ENCODE data around the gene ZIC5. TPM values are rescaled to one million over a fixed set of nuclear protein-coding genes. Genes with fewer than 3 reads are reported as not detected.

ZIC5 gene
- total and polyA plus RNA-seq, 2 of the 13 experiments (the other 11 are each of a cell fraction or from before 2014, with no cell fraction given): 0.02 to 0.07 TPM

GRCh38 chr13:99986741-99987140, 15.2 kb upstream of the ZIC5 start:
- no peak overlapping the region for H3K4me3 ChIP-seq (replicated peaks in 1 of 3; ENCODE audit: insufficient read depth in 1 of 3, low read depth in 2 of 3, low read length in 3 of 3)
- H3K4me1 ChIP-seq (ENCODE audit: insufficient read depth, low read length): peaks cover 31% of the 10 kb centered on the region
- CTCF ChIA-PET (ENCODE audit: low intra/inter-chr PET ratio, low total read pairs): no interaction called here
- FAIRE-seq: no peak
- peaks cover 4 to 49% of the 10 kb centered on the region in 2 experiments; a peak in 4 of 5 replicates for H3K27me3 ChIP-seq (ENCODE audit: control insufficient read depth in 1 of 2, insufficient read depth in 2 of 2, low read length in 2 of 2)
- H4K20me1 ChIP-seq (ENCODE audit: insufficient read depth, low read length): no peaks in the 10 kb centered on the region
- in situ Hi-C loops (cut with HindIII; ENCODE audit: extremely low pct_ligation_motif_present, low pct_unique_long_range_greater_than_20kb) (loop anchor here (10.0 kb wide), 1 partner anchor 248 kb away; no protein-coding TSS in a partner anchor), intact Hi-C loops (cut with micrococcal nuclease; ENCODE audit: unreplicated experiment) (loop anchor here (10.0 kb wide), 1 partner anchor 528 kb away; no protein-coding TSS in a partner anchor)
- no peak for TF ChIP-seq HMGA1 (CRISPR knock-in tag; conservative IDR thresholded peaks at IDR 0.05)
- no TSS peak for BruUV-seq (replicated peaks)
- no peaks in the 10 kb centered on the region for H3K9me3 ChIP-seq (ENCODE audit: low read length)
- H2AFZ ChIP-seq (ENCODE audit: low read length): no peak overlapping the region
- no peak for DNase-seq (ENCODE audit: low spot score)
- POLR2A ChIA-PET: no interaction called here
- ATAC-seq: no peak
- 88% methylated on average over 8 of the region's 8 CpGs for WGBS (ENCODE audit: low lambda C conversion rate)
- no peak overlapping the region for H3K9ac ChIP-seq (ENCODE audit: insufficient read depth, low read depth, low read length)
- H3K36me3 ChIP-seq (replicated peaks in 1 of 2; ENCODE audit: control insufficient read depth in 1 of 2, insufficient read depth in 2 of 2, low read length in 2 of 2): no peaks in the 10 kb centered on the region
- no peak overlapping the region for H3K4me2 ChIP-seq (ENCODE audit: low read depth, low read length)
- H3K79me2 ChIP-seq (ENCODE audit: insufficient read depth, low read length): no peaks in the 10 kb centered on the region
- H3K27ac ChIP-seq (ENCODE audit: extremely low read length, insufficient read depth, low read length): no peak overlapping the region

DNA sequence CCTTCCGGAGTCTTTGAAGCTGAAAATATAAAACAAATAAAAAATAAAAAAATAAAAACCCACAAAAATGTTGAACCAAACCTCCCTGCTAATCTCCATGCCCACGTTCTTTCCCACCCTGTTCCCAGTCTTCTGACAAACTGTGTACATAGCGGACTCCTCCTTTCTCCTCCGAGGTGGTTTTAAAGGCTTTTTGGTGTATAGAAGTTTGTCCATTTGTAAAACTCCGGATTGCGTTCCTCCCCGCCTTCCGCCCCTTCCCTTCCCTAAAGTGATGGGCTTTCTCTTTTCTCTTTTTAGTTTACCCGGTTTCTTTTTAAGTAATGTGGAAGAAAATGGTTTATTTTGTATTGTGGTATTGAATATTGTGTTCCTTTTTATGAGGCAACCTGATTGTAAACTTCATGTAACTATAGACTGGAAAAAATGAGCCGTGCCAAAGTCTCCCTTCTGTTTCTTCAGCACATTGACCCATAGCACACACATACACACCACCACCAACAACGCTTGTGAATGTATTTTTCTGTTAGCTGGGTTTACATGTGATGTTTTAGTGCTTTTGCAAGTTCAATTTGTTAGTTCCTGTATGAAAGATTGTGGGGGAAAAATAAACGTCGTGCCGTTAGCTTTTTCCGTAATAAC, 14.4 kb upstream of the ZIC5 start:
- no peak overlapping the region for H3K9ac ChIP-seq (ENCODE audit: insufficient read depth, low read depth, low read length)
- intact Hi-C loops (cut with micrococcal nuclease; ENCODE audit: unreplicated experiment) (loop anchor here (10.0 kb wide), 1 partner anchor 529 kb away; no protein-coding TSS in a partner anchor), in situ Hi-C loops (cut with HindIII; ENCODE audit: extremely low pct_ligation_motif_present, low pct_unique_long_range_greater_than_20kb) (loop anchor here (10.0 kb wide), 1 partner anchor 249 kb away; no protein-coding TSS in a partner anchor)
- ATAC-seq: no peak
- H3K79me2 ChIP-seq (ENCODE audit: insufficient read depth, low read length): no peaks in the 10 kb centered on the region
- ChIA-PET POLR2A (no interaction called here), CTCF (ENCODE audit: low intra/inter-chr PET ratio, low total read pairs) (no interaction called here)
- H3K27me3 ChIP-seq (ENCODE audit: control insufficient read depth in 1 of 2, insufficient read depth in 2 of 2, low read length in 2 of 2): peaks cover 0 to 43% of the 10 kb centered on the region in 2 experiments; a peak in 3 of 5 replicates
- no TSS peak for BruUV-seq (replicated peaks)
- TF ChIP-seq, protein P1, sequence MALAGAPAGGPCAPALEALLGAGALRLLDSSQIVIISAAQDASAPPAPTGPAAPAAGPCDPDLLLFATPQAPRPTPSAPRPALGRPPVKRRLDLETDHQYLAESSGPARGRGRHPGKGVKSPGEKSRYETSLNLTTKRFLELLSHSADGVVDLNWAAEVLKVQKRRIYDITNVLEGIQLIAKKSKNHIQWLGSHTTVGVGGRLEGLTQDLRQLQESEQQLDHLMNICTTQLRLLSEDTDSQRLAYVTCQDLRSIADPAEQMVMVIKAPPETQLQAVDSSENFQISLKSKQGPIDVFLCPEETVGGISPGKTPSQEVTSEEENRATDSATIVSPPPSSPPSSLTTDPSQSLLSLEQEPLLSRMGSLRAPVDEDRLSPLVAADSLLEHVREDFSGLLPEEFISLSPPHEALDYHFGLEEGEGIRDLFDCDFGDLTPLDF (CRISPR knock-in tag; IDR thresholded peaks at IDR 0.05): no peak
- no peaks in the 10 kb centered on the region for H3K9me3 ChIP-seq (ENCODE audit: low read length)
- no peak overlapping the region for H3K27ac ChIP-seq (ENCODE audit: extremely low read length, insufficient read depth, low read length)
- H3K4me1 ChIP-seq (ENCODE audit: insufficient read depth, low read length): peaks cover 31% of the 10 kb centered on the region
- no peak overlapping the region for H2AFZ ChIP-seq (ENCODE audit: low read length)
- no peak overlapping the region for H3K4me3 ChIP-seq (replicated peaks in 1 of 3; ENCODE audit: insufficient read depth in 1 of 3, low read depth in 2 of 3, low read length in 3 of 3)
- 74% methylated on average over 15 of the region's 15 CpGs for WGBS (ENCODE audit: low lambda C conversion rate)
- no peak for DNase-seq (ENCODE audit: low spot score)
- no peak overlapping the region for H3K4me2 ChIP-seq (ENCODE audit: low read depth, low read length)
- FAIRE-seq: no peak
- no peaks in the 10 kb centered on the region for H3K36me3 ChIP-seq (replicated peaks in 1 of 2; ENCODE audit: control insufficient read depth in 1 of 2, insufficient read depth in 2 of 2, low read length in 2 of 2)
- H4K20me1 ChIP-seq (ENCODE audit: insufficient read depth, low read length): no peaks in the 10 kb centered on the region
